ENCODE measurements around the gene SLIT1. TPM values are rescaled to one million over a fixed set of nuclear protein-coding genes. Genes with fewer than 3 reads are reported as not detected.

The SLIT1 gene
- total and polyA plus RNA-seq, 2 of the 8 experiments (the other 6 are each of a cell fraction or from before 2014, with no cell fraction given): 0.70 to 0.88 TPM

- no peaks in the 10 kb centered on the region for H3K23me2 ChIP-seq (ENCODE audit: low read depth, low read length)
- TF ChIP-seq SP4 (IDR thresholded peaks at IDR 0.05; ENCODE audit: low read length): no peak
- TF ChIP-seq SRF (IDR thresholded peaks at IDR 0.05; ENCODE audit: low read depth, low read length): no peak
- TF ChIP-seq RAD21 (IDR thresholded peaks at IDR 0.05 in 1 of 2, conservative IDR thresholded peaks at IDR 0.05 in 1 of 2; ENCODE audit: low read depth in 2 of 2, low read length in 2 of 2): no peak
- TF ChIP-seq CHD1 (IDR thresholded peaks at IDR 0.05; ENCODE audit: low read depth, low read length): no peak
- no peak for TF ChIP-seq KDM4A (IDR thresholded peaks at IDR 0.05; ENCODE audit: low read depth, low read length, severe bottlenecking)
- TF ChIP-seq KDM5A (IDR thresholded peaks at IDR 0.05; ENCODE audit: low read length): no peak
- TF ChIP-seq GABPA (IDR thresholded peaks at IDR 0.05; ENCODE audit: borderline replicate concordance, insufficient read depth, low read length): no peak
- WGBS, 2 experiments (ENCODE audit: extremely low coverage in 1 of 2, insufficient coverage in 1 of 2, insufficient read length in 1 of 2, insufficient replicate concordance in 2 of 2, low coverage in 1 of 2, low lambda C conversion rate in 2 of 2, missing lambda C conversion rate in 1 of 2): 85% methylated on average over 4 of the region's 4 CpGs; no CpG with 5 or more reads in 1 of the 2 experiments
Measured at GRCh38 chr10:97050956-97051496, 134.7 kb downstream of the SLIT1 start.

More at GRCh38 chr10:97050956-97051496, 134.7 kb downstream of the SLIT1 start:
- no peaks in the 10 kb centered on the region for H3K27me3 ChIP-seq (replicated peaks in 1 of 4; ENCODE audit: control insufficient read depth in 3 of 4, extremely low read depth in 1 of 4, insufficient read depth in 3 of 4, low read length in 3 of 4)
- POLR2A ChIA-PET (ENCODE audit: partially characterized antibody): no interaction called here
- H3K9ac ChIP-seq (replicated peaks in 1 of 4; ENCODE audit: extremely low read depth in 1 of 4, low read depth in 3 of 4, low read length in 3 of 4): no peak overlapping the region
- no peak overlapping the region for H2BK120ac ChIP-seq (replicated peaks; ENCODE audit: low read depth, low read length)
- no peak overlapping the region for H4K8ac ChIP-seq (ENCODE audit: extremely low read depth, insufficient read depth, low read length)
- no peak overlapping the region for H3K18ac ChIP-seq (ENCODE audit: extremely low read depth, low read length)
- no peak overlapping the region for H2BK20ac ChIP-seq (ENCODE audit: low read length)
- H3K36me3 ChIP-seq (ENCODE audit: control insufficient read depth in 2 of 4, insufficient read depth in 4 of 4, low read length in 3 of 4): no peaks in the 10 kb centered on the region
- no peak overlapping the region for H2BK15ac ChIP-seq (ENCODE audit: low read length)
- H3K9me3 ChIP-seq (ENCODE audit: insufficient read depth in 2 of 2, low read depth in 1 of 2, low read length in 1 of 2): no peaks in the 10 kb centered on the region
- no peak overlapping the region for H4K5ac ChIP-seq (ENCODE audit: insufficient read length, low read depth, low read length)
- no peak overlapping the region for H2BK5ac ChIP-seq (ENCODE audit: low read depth, low read length)
- H3K4me1 ChIP-seq (replicated peaks in 1 of 4; ENCODE audit: control insufficient read depth in 3 of 4, insufficient read depth in 4 of 4, low read length in 3 of 4): peaks cover 0 to 5% (median under 1%) of the 10 kb centered on the region in 4 experiments; a peak in 4 of 7 replicates
- H4K91ac ChIP-seq (replicated peaks; ENCODE audit: insufficient read length, low read length): no peak overlapping the region
- no peak overlapping the region for H3K23ac ChIP-seq (ENCODE audit: insufficient read length)
- no peak overlapping the region for H3K56ac ChIP-seq (replicated peaks; ENCODE audit: insufficient read length, low read depth, low read length)
- no peak overlapping the region for H2AFZ ChIP-seq (ENCODE audit: low read length)
- H3K4ac ChIP-seq (replicated peaks; ENCODE audit: insufficient read length, low read depth, low read length): no peak overlapping the region
- H2AK5ac ChIP-seq (ENCODE audit: low read depth, low read length): no peak overlapping the region
- FAIRE-seq (no peak), DNase-seq (ENCODE audit: low read depth in 1 of 2, low spot score in 2 of 2) (no peak)
- H3K14ac ChIP-seq (ENCODE audit: insufficient read length): no peak overlapping the region
- no peak overlapping the region for H3K4me2 ChIP-seq (ENCODE audit: insufficient read depth in 1 of 2, low read depth in 2 of 2, low read length in 2 of 2)
- no peak overlapping the region for H2BK12ac ChIP-seq (ENCODE audit: low read depth, low read length)
- H4K20me1 ChIP-seq (replicated peaks in 1 of 2; ENCODE audit: control insufficient read depth in 1 of 2, insufficient read depth in 2 of 2, low read length in 2 of 2): no peaks in the 10 kb centered on the region
- no peak overlapping the region for H3K4me3 ChIP-seq (ENCODE audit: extremely low read depth in 1 of 4, insufficient read depth in 2 of 4, low read depth in 3 of 4, low read length in 4 of 4)
- no peak overlapping the region for H3K27ac ChIP-seq (ENCODE audit: low read depth, low read length)
- CTCF ChIA-PET (ENCODE audit: partially characterized antibody): interaction anchor here (1.0 to 3.0 kb wide), 3 partner anchors 14 to 28 kb away, joined by 4 to 21 read pairs (median 6); no protein-coding TSS in a partner anchor
- no peaks in the 10 kb centered on the region for H3K79me2 ChIP-seq (ENCODE audit: control insufficient read depth in 1 of 2, insufficient read depth in 2 of 2, low read length in 2 of 2)
- no peaks in the 10 kb centered on the region for H3K79me1 ChIP-seq (ENCODE audit: low read depth, low read length)

All from H1 (cell line).